Measurements from ENCODE around the gene ETDB. TPM values are rescaled to one million over a fixed set of nuclear protein-coding genes. Genes with fewer than 3 reads are reported as not detected.
"Not testable (repeated sequence)": the region's sequence is repeated elsewhere in the genome, so short reads cannot be mapped to it uniquely, and the experiment has no call there.

The ETDB gene
- polyA plus RNA-seq (ENCODE audit: insufficient read length): not detected

DNA sequence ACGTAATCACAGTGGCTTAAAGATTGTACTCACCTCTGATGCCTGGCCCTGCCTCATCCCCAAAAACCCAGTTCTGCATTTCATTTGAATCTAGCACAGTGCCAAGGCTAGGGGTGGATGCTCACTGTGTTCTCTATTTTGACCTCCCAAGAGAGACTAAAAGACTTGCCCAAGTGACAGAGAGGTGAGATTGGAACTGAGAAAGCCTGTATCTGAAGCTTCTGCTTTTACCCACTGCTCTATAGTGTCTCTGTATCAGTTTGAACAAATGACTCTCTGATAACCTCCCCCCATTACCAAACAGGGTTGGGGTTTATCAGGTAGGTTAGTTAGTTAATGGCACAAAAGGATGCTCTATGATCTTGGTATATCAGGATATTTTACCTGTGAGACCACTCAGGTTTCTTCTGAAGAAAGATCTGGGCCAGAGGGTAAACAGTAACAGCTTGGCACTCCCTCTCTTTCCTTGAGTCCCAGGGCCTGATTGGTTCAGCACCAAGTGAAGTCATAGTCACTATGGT is at the start of gene ETDB:
Gene ETDB, minus strand, starts transcription at position 471 of the 521 bp plus-strand sequence. CDS start 1,265 bp downstream, outside the sequence.
- not testable (repeated sequence) for DNase-seq (ENCODE audit: low read depth)

DNA sequence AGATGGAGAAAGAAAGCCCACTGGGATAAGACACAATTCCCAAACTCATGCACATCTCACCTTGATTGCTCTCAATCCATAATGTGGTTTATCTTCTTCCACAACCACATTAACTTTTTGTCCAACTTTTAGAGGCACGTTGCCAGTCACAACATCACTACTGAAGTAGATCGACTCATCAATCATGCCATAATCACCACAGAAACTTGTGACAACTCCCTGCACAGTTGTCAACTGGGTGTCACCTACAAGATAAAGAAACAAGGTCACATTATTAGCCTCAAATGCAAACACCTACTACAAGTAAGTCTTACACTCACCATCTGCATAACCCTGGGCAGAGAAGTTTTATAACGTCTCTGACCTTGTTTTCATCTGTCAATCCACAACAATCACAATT is 49.2 kb upstream of the ETDB start:
- not testable (repeated sequence) for DNase-seq (ENCODE audit: low read depth)

DNA sequence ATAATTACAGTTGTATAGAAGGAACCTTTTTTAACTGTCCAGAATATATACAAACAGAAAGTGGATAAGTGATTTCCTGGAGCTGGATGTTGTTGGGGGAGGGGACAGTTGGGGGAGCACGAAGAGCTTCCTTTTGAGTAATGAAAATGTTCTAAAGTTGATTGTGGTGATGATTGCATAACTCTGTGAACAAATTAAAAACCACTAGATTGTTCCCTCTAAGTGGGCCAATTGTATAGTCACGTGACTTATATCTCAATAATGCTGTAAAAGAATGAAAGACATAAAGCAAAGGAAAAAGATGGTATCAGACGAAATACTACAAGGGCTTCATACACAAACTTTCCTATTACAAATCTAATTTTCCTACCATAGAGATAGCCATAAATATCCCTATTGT is 48.2 kb upstream of the ETDB start:
- no peak for DNase-seq (ENCODE audit: low read depth)

DNA sequence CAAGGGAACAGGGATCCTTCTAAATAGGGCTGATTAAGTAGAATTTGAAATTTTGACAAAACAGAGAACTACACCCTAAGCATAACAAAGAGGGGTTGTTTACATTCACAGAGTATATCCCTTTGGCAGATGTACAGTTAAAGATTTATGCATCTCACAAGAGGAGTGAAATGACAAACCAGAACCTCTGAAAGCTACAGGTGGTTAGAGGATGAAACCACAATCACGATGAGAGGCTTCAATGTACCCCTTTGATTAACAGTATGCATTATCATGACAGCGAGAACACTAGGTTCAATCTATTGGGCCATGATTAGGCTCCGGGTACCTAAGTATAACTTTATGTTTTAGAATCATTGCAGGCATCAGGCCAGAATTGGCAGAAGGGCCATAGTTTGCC is 34.4 kb upstream of the ETDB start:
- DNase-seq (ENCODE audit: low read depth): not testable (repeated sequence)

DNA sequence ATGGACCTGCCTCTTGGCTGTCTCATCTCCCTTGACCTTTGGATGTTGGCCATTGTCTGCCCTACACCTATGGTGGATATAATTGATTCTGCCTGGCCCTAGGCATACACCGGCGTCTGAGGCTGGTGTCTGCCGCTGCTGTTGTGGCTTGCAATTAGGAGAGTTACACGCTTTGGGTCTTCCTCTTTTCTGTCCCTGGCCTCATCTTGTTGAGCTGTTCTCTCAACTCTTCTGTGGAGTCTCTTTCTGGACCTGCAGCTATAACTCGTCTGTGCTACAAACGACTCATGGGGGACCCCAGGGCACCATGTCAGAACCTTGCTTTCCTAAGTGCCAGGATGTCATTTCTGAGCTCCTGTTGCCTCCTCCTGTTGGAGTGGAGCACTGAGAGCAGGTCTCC is 5.8 kb upstream of the ETDB start:
- not testable (repeated sequence) for DNase-seq (ENCODE audit: low read depth)

DNA sequence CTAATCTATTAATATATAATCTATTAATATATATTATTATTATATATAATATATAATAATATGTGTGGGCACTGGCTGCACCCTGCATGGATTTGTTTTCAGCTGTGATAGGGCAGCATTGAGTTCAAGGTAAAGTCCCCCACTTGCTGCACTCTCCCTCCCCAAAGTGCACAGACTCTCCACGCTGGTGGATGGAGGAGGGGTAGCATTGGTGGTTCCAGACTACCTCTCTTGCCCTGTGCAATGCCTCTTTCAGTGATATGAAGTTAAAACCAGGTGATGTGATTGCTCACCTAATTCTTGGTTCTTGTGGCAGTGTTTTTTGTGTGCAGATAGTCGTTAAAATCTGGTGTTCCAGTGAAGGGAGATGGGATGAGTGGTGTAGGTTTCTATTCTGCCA is 4.3 kb downstream of the ETDB start:
- DNase-seq (ENCODE audit: low read depth): not testable (repeated sequence)

DNA sequence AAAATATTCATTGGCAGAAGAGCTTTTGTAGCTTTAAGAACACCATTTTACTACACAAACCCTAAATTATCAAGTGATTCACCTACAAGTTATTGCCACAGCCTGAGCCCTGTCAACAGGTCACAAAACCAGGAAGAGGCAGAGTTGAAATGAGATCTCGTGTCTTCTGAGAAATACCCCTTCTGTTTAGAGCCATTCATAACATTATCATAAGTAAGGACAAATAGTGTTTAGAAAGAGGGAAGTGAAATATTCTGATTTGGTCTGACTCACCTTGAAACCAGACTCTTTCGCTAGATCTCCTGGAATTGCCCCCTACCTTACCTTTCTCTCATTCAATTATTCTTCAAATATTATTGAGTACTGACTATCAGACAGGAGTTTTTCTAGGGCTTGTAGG is 5.9 kb downstream of the ETDB start:
- DNase-seq (ENCODE audit: low read depth): no peak

DNA sequence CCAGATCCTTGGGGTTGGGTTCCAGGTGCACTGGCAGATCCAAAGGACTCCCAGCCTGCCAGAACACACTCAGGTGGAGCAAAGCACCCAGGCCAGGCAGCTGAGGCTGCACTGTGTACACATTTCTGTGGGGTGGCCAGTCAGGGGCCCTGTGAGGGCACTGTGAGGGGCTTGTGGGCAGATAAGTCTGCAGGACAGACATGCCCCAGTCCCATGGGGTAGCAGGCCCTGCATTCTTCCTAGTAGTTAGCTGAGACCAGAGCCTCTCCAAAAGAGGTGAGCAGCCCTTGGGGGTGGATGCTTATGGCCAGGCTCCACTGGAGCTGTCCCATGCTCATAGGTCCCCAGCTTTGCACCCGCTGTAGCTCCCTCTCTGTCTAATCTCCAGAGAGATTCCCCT is 7.6 kb downstream of the ETDB start:
- DNase-seq (ENCODE audit: low read depth): no peak

DNA sequence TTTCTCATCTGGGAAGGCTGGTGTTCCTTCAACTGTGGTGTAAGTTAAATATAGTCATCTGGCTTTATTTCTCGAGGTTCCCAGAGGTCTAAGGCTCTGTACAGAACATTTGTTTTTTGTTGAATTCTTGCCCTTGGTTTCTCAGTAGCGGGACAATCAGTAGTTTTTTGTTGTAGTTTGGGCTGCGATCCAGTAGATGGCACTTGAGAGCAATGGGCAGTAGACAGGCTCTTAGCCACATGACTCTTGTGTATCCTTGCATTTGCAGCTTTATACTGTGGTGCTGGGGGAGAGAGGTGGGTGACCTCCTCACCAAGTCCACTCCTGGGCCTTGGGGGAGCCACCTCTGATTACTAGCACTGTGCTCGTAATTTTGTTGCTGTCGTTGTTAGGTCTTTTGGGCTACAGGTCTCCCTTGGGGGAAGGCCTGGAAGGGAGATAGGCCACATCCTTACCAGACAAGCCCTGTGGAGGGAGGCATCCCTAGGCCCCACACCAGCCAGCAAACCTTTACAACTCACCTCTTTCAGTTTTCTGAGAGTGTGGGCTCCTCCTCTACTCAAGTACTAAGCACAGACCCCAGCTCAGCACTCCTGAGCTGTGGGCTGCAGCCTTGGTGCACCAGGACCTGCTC is 8.1 kb downstream of the ETDB start:
- DNase-seq (ENCODE audit: low read depth): no peak

DNA sequence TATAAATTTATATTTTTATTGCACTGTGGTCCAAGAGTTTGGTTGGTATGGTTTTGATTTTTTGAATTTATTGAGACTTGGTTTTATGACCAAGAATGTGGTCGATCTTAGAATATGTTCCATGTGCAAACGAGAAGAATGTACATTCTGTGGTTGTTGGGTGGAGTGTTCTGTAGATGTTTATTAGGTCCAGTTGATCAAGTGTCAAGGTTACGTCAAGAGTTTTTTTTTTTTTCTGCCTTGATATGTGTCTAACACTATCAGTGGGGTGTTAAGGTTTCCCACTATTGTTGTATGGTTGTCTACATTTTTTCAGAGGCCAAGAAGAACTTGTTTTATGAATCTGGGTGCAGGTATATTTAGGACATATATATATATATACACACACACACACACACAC is 10.8 kb downstream of the ETDB start:
- no peak for DNase-seq (ENCODE audit: low read depth)

DNA sequence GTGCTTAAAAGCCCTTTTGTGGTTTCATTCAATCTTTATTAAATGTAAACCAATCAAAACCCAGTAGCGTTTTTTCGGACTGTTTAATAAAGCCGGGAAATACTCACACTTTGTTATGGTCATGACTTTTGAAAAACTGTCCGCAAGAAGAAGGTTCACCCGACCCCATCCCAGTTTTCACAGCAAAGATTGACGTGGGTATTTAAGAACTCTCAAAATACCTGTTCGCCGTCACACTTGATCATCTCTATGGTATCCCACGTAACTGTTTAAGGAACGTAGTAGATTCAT is 20.9 kb downstream of the ETDB start:
- no peak for DNase-seq (ENCODE audit: low read depth)

DNA sequence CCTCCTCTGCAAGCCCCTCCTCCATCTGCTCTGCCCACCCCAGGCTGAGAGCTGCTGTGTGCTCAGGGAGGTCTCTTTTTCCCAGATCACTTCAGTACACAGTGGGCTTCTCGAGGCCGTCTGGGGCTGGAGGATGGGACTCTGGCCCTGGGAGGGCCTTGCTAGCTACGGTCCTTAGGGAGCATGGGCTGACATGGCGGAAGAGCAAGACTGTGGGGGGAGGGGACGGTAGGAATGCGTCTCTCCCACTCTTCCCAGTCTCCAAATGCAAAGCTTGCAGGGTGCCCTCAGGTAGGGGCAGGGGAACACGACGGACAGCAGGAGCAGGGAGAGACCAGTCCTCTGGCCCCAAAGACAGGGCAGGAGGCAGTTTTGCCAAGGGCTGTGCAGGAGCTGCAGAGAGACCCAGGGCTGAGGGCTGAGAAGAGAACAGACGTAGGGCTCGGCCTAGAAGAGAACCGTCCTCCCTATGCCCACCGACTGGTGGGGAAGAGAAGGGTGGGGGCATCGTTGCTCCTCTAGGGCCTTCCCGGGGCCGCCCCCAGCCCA is 23.1 kb downstream of the ETDB start:
- not testable (repeated sequence) for DNase-seq (ENCODE audit: low read depth)

DNA sequence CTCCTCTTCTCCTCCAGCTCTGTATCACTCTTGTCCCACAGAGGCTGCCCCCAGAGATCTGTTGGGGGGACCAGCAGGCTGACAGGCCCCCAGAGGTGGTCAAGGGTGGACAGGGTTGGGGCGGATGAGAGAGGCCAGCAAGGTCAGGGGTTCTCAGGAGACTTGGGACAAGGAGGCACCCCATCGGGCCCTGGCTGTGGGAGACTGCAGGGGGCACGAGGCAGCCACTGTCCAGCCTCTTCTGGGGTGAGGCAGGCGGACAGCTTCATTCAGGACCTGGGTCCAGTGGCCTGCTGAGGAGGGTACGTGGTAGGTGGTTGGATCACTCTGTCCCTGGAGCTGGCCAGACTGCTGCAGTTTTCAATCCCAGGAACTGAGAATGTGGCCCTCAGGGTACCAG is 24.6 kb downstream of the ETDB start:
- DNase-seq (ENCODE audit: low read depth): no peak

DNA sequence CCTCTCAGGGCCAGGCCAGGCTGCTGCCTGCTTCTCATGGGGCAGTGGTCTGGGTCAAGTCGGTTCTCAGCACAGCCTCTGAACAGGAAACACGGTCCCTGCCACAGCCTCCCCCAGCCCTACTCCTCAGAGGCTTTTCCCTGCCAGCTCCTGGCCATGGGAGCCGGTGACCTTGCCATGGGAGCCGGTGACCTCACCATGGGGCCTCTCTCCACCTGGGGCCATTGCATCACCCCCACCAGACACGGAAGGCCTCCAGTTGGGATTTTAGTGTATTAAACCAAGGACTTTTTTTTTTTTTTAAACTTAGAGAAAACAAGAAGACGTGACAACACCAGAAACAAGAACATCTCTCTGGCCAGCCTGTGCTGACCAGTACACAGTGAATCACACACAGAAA is 25.6 kb downstream of the ETDB start:
- no peak for DNase-seq (ENCODE audit: low read depth)

DNA sequence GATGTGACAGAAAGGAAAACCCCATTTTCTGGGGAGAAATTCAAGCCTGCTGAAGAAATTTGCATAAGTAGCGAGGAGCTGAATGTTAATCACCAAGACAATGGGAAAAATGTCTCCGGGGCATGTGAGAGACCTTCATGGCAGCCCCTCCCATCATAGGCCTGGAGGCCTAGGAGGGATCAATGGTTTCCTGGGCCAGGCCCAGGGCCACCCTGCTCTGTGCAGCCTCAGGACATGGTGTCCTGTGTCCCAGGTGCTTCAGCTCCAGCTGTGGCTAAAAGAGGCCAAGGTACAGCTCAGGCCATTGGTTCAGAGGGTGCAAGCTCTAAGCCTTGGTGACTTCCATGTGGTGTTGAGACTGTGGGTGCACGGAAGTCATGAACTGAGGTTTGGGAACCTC is 31.2 kb downstream of the ETDB start:
- DNase-seq (ENCODE audit: low read depth): no peak

DNA sequence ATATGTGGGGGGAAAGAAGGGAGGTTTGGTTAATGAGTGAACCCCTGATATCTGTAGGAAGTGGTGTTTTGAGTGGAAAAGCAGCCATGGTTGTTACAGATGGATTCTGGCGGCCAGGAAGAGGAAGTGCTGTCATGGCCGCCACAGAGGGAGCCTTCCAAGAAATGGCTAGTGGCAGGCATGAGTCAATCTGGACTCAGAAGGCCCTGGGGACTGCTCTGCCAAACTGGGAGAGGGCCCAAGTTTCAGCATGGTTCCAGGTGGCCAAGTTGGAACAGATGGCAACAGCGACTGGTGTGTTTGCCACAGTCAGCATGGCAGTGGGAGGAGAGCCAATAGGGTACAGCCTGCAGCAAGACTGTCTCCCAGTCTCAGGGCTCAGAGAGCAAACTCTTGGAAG is 32.5 kb downstream of the ETDB start:
- DNase-seq (ENCODE audit: low read depth): no peak

DNA sequence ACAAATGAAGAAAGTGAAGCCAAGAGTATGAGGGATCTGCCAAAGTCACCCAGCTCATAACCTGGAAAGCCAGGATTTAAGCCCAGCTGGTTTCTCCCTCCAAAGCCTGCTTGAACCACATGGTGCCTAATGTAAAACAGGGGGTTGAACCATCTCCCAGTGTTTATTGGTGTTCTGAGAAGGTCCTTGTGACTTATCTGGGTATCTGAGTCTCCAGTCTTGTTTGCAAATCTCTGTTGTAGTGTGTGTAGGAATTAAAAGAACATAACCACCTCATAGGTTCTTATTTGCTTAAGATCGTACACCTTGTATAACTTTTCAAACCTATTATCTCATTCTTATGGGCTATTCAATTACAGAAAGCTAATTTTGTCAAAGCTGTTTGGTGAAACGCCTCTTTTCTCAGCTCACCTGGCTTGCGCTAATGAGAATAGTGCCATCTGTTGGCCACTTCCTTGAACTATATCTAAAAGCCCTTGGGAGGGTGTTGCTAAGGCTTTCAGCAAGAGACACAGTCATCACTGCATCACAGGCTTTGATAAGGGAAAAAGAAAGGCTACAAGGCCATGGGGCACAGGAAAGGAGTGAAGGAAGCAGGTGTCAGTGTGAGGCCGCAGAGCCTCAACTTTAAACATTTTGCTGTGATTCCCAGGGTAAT is 34.0 kb downstream of the ETDB start:
- DNase-seq (ENCODE audit: low read depth): peak; percentile 14

DNA sequence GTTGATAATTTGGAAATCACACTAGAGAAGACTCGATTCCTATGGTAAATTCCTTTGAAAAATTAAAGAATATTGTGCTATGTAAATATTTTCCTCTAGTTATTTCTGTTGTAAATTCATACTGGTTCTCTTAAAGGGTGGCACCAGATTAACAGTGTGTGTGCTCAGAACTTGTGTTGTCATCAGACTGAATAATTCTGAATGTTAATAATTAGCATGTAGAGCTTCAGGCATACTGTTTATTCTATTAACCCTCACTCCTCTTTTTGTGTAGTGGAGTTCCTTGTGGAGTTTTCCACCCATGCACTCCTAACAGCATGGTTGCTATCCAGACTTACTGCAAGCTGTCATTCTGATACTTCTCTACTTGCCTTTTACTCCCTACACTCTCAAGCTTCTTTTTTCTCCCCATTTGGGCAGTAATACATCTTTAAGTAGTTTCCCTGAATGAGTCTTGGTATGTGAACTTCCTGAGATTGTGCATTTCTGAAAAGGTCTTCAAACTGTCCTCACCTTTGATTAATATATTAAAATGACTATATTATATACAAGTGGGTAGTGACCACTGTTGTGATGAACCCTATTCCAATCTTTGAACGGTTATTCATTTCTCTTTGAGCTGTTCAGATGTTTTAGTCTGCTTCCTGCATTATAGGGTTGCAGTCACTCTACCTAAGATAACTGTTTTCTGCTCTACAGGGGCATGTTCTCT is 38.5 kb downstream of the ETDB start:
- DNase-seq (ENCODE audit: low read depth): no peak

All from forelimb muscle (tissue), 1 donor.